Activated CD8-positive, alpha-beta memory T cell treated with anti-CD3 and anti-CD28 coated beads, Interleukin-2, amount 50 U/mL, for 1 hour (primary cell): Measurements from ENCODE around the gene DHRS7B.
"Not testable (repeated sequence)": the region's sequence is repeated elsewhere in the genome, so short reads cannot be mapped to it uniquely, and the experiment has no call there.

Source experiments
- DNase-seq: peaks from one replicate; pipeline ENCODE4 v3.0.0-alpha.2; 2020; ENCODE audit errors: extremely low read depth

DHRS7B gene

GRCh38 chr17:21209511-21210175 is 82.9 kb downstream of the DHRS7B start:
- DNase-seq = no peak

GRCh38 chr17:21210411-21211076 is 83.8 kb downstream of the DHRS7B start:
- DNase-seq = no peak

- no peak for DNase-seq
Measured at GRCh38 chr17:21211825-21212479, 85.2 kb downstream of the DHRS7B start.

GRCh38 chr17:21212826-21213637 is 86.3 kb downstream of the DHRS7B start:
- no peak for DNase-seq

- DNase-seq = no peak
Measured at GRCh38 chr17:21213638-21214014, 86.9 kb downstream of the DHRS7B start.

GRCh38 chr17:21214015-21214776 is 87.4 kb downstream of the DHRS7B start, which contains the start of gene TMEM11:
Gene TMEM11, minus strand, starts transcription at chr17:21214161. Its CDS starts 9 bp downstream, at chr17:21214152.
- DNase-seq = peak; percentile 73

- DNase-seq = no peak
Measured at GRCh38 chr17:21214777-21215541, 88.2 kb downstream of the DHRS7B start.

GRCh38 chr17:21215935-21216334 is 89.2 kb downstream of the DHRS7B start:
- no peak for DNase-seq

- DNase-seq = no peak
Measured at GRCh38 chr17:21217346-21217745, 90.6 kb downstream of the DHRS7B start.

GRCh38 chr17:21218101-21218500 is 91.3 kb downstream of the DHRS7B start:
- DNase-seq = no peak

GRCh38 chr17:21218831-21219380 is 92.1 kb downstream of the DHRS7B start:
- no peak for DNase-seq

GRCh38 chr17:21223086-21223485 is 96.3 kb downstream of the DHRS7B start:
- DNase-seq = no peak

GRCh38 chr17:21227277-21227676 is 100.5 kb downstream of the DHRS7B start:
- DNase-seq = not testable (repeated sequence)

GRCh38 chr17:21228111-21228510 is 101.3 kb downstream of the DHRS7B start:
- no peak for DNase-seq

- no peak for DNase-seq
Measured at GRCh38 chr17:21228845-21229244, 102.1 kb downstream of the DHRS7B start.

- no peak for DNase-seq
Measured at GRCh38 chr17:21231533-21231932, 104.8 kb downstream of the DHRS7B start.

GRCh38 chr17:21232033-21232749 is 105.4 kb downstream of the DHRS7B start:
- DNase-seq = no peak

GRCh38 chr17:21233581-21234347 is 107.0 kb downstream of the DHRS7B start:
- no peak for DNase-seq

GRCh38 chr17:21235921-21236320 is 109.2 kb downstream of the DHRS7B start:
- DNase-seq = no peak
